Testis (tissue), 3 donors: ENCODE results near the gene RNF19B. TPM values are rescaled to one million over a fixed set of nuclear protein-coding genes. Genes with fewer than 3 reads are reported as not detected.

Source experiments
- DNase-seq: peaks from one replicate; pipeline ENCODE4 v3.0.0-alpha.2; 2019
- H3K27ac ChIP-seq, 2 donors: fragments of 200-600 bp; sonication (generic); one replicate each; pipeline ENCODE4 v1.5.1; 2019
- H3K27me3 ChIP-seq: fragments of 200-600 bp; sonication (generic); one replicate; pipeline ENCODE4 v1.5.1; 2019
- H3K36me3 ChIP-seq: fragments of 200-600 bp; sonication (generic); one replicate; pipeline ENCODE4 v1.5.1; 2017; ENCODE audit warnings: low read depth; ENCODE audit errors: missing control alignments
- H3K4me1 ChIP-seq: fragments of 200-600 bp; sonication (generic); one replicate; pipeline ENCODE4 v1.5.1; 2019
- H3K4me3 ChIP-seq, 2 donors: fragments of 200-600 bp; sonication (generic); one replicate each; pipeline ENCODE4 v1.5.1; 2017 to 2019
- H3K9me3 ChIP-seq: fragments of 200-600 bp; sonication (generic); one replicate; pipeline ENCODE4 v1.5.1; 2017
- CTCF ChIP-seq, 3 experiments: fragments of 450-650 bp in 2 of 3; fragments of 200-600 bp in 1 of 3; sonication (generic) in 1 of 3; IDR thresholded peaks; one replicate each; pipeline ENCODE4 v1.5.1; 2016 to 2019; ENCODE audit warnings: antibody characterized with exemption in 3 of 3, mild to moderate bottlenecking in 2 of 3, moderate library complexity in 1 of 3
- POLR2A ChIP-seq: fragments of 450-650 bp; IDR thresholded peaks from one replicate; pipeline ENCODE4 v1.6.1; 2017; ENCODE audit warnings: antibody characterized with exemption, mild to moderate bottlenecking, moderate library complexity
- WGBS, 2 donors: methylation state at CpG; one replicate each; pipeline ENCODE4 v1.1.5; 2018; 5-methylcytosine and 5-hydroxymethylcytosine counted together
- intact Hi-C: fragments of 100-400 bp; cut with DNase I; formaldehyde crosslinking; loops from one replicate; pipeline ENCODE4 v1.15.1; 2023; ENCODE audit warnings: low total_unique reads
- polyA plus RNA-seq: library from polyadenylated mRNA; stranded (reverse); fragments of 350-450 nt; fragmentation: Illumina TruSeq; extraction: RNeasy Lipid Tissue Mini Kit (QIAGEN cat#74804); gene quantifications from one replicate; pipeline ENCODE4 v1.2.3, GENCODE V29; 2014; ENCODE audit warnings: low read depth, low replicate concordance; ENCODE audit not compliant: insufficient read depth
- total RNA-seq, 2 donors: library from RNA; depleted of rRNA; stranded (reverse); fragments of >200 nt; gene quantifications; one replicate each; pipeline ENCODE4 v1.2.3, GENCODE V29; 2016

The RNF19B gene
- total and polyA plus RNA-seq, 3 donors from 2014 or later: 140 to 225 (median 141) TPM

- intact Hi-C loops: no loop called here
- TF ChIP-seq POLR2A: no peak
- no peak for TF ChIP-seq CTCF (IDR thresholded peaks at IDR 0.05)
- Histone ChIP-seq H3K9me3 (no peaks in the 10 kb centered on the region), H3K4me3 (no peak overlapping the region), H3K4me1 (peaks cover 22% of the 10 kb centered on the region), H3K36me3 (no peaks in the 10 kb centered on the region), H3K27me3 (no peaks in the 10 kb centered on the region), H3K27ac (no peak overlapping the region)
- WGBS, 2 donors: 69 to 89% methylated on average over 2 of the region's 2 CpGs
- no peak for DNase-seq
Observed at GRCh38 chr1:33005117-33005837, 40.7 kb upstream of the RNF19B start.

GRCh38 chr1:33004613-33005012, 40.0 kb upstream of the RNF19B start:
- H3K4me3 ChIP-seq: no peak overlapping the region
- TF ChIP-seq POLR2A (no peak), CTCF (IDR thresholded peaks at IDR 0.05) (no peak)
- H3K36me3 ChIP-seq: no peaks in the 10 kb centered on the region
- no peaks in the 10 kb centered on the region for H3K9me3 ChIP-seq
- WGBS, 2 donors: 87 to 98% methylated on average over 2 of the region's 2 CpGs
- H3K27ac ChIP-seq: no peak overlapping the region
- H3K4me1 ChIP-seq: peaks cover 22% of the 10 kb centered on the region
- intact Hi-C loops: no loop called here
- DNase-seq: no peak
- no peaks in the 10 kb centered on the region for H3K27me3 ChIP-seq

- TF ChIP-seq POLR2A: no peak
- no peak for TF ChIP-seq CTCF (IDR thresholded peaks at IDR 0.05)
- Histone ChIP-seq H3K27ac (no peak overlapping the region), H3K36me3 (no peaks in the 10 kb centered on the region), H3K27me3 (no peaks in the 10 kb centered on the region), H3K4me3 (no peak overlapping the region), H3K9me3 (no peaks in the 10 kb centered on the region), H3K4me1 (peaks cover 21% of the 10 kb centered on the region)
- DNase-seq: no peak
- 84 to 85% methylated on average over 4 of the region's 4 CpGs for WGBS, 2 donors
- intact Hi-C loops: no loop called here
Observed at GRCh38 chr1:33003657-33004056, 39.0 kb upstream of the RNF19B start.

GRCh38 chr1:33002006-33002405, 37.4 kb upstream of the RNF19B start:
- Histone ChIP-seq H3K27ac (no peak overlapping the region), H3K36me3 (no peaks in the 10 kb centered on the region), H3K4me3 (no peak overlapping the region), H3K4me1 (peaks cover 35% of the 10 kb centered on the region), H3K9me3 (no peaks in the 10 kb centered on the region), H3K27me3 (no peaks in the 10 kb centered on the region)
- TF ChIP-seq CTCF (IDR thresholded peaks at IDR 0.05) (no peak), POLR2A (no peak)
- no peak for DNase-seq
- 83 to 89% methylated on average over 4 of the region's 4 CpGs for WGBS, 2 donors
- intact Hi-C loops: no loop called here

GRCh38 chr1:33001282-33001681, 36.7 kb upstream of the RNF19B start:
- no peaks in the 10 kb centered on the region for H3K9me3 ChIP-seq
- 94 to 96% methylated on average over 2 of the region's 2 CpGs for WGBS, 2 donors
- H3K36me3 ChIP-seq: no peaks in the 10 kb centered on the region
- no peak overlapping the region for H3K4me3 ChIP-seq
- no peak overlapping the region for H3K27ac ChIP-seq
- no peaks in the 10 kb centered on the region for H3K27me3 ChIP-seq
- no peak for DNase-seq
- intact Hi-C loops: no loop called here
- no peak for TF ChIP-seq POLR2A
- TF ChIP-seq CTCF (IDR thresholded peaks at IDR 0.05): no peak
- H3K4me1 ChIP-seq: peaks cover 36% of the 10 kb centered on the region
